A673 (cell line): Measurements from ENCODE around the gene DNMBP. TPM values are rescaled to one million over a fixed set of nuclear protein-coding genes. Genes with fewer than 3 reads are reported as not detected.
A peak's percentile ranks its signal among the peaks of the same experiment; 100 is the strongest.
"Not testable (repeated sequence)": the region's sequence is repeated elsewhere in the genome, so short reads cannot be mapped to it uniquely, and the experiment has no call there.

ENCODE experiments used
- BruUV-seq: library from RNA; stranded (reverse); fragments of 400-500 nt; replicated peaks from 2 replicates; lab custom pipeline; 2021; lab: Mats Ljungman, UMichigan
- CTCF ChIA-PET: fragments of 300-600 bp; sonication (Branson Sonifier 250); formaldehyde crosslinking; loops from one replicate; lab custom pipeline; 2022; ENCODE audit warnings: antibody characterized with exemption; lab: Charles Lee
- POLR2A ChIA-PET: fragments of 300-600 bp; sonication (Branson Sonifier 250); formaldehyde crosslinking; loops from one replicate; lab custom pipeline; 2022; ENCODE audit warnings: antibody characterized with exemption; ENCODE audit not compliant: low non-redundant PET; lab: Charles Lee
- DNase-seq: peaks from one replicate; pipeline ENCODE4 v3.0.0-alpha.2; 2015; ENCODE audit warnings: low spot score
- H3K27ac ChIP-seq: fragments of 200-600 bp; sonication (generic); 2 replicates; pipeline ENCODE4 v1.5.1; 2016; ENCODE audit warnings: mixed run types, low read depth, mild to moderate bottlenecking, mixed read lengths, antibody characterized with exemption, low read length; ENCODE audit not compliant: poor library complexity, severe bottlenecking
- H3K27me3 ChIP-seq: fragments of 200-600 bp; sonication (generic); replicated peaks from 2 replicates; pipeline ENCODE4 v1.6.1; 2017; ENCODE audit warnings: mixed run types, low read depth, mild to moderate bottlenecking, mixed read lengths, antibody characterized with exemption, low read length; ENCODE audit not compliant: insufficient read depth, poor library complexity
- H3K36me3 ChIP-seq: fragments of 200-600 bp; sonication (generic); 2 replicates; pipeline ENCODE4 v1.6.1; 2016; ENCODE audit warnings: mixed run types, mild to moderate bottlenecking, mixed read lengths, antibody characterized with exemption, low read length; ENCODE audit not compliant: insufficient read depth, poor library complexity, severe bottlenecking
- H3K4me1 ChIP-seq: fragments of 200-600 bp; sonication (generic); 2 replicates; pipeline ENCODE4 v1.6.1; 2017; ENCODE audit warnings: mixed run types, mild to moderate bottlenecking, mixed read lengths, antibody characterized with exemption, low read length; ENCODE audit not compliant: insufficient read depth, poor library complexity, severe bottlenecking
- H3K4me3 ChIP-seq: fragments of 200-600 bp; sonication (generic); 2 replicates; pipeline ENCODE4 v1.5.1; 2016; ENCODE audit warnings: low read depth, mixed run types, mild to moderate bottlenecking, mixed read lengths, low read length; ENCODE audit not compliant: poor library complexity, severe bottlenecking
- H3K9me3 ChIP-seq: fragments of 200-600 bp; sonication (generic); 2 replicates; pipeline ENCODE4 v1.6.1; 2016; ENCODE audit warnings: mixed run types, low read depth, mild to moderate bottlenecking, mixed read lengths, antibody characterized with exemption, low read length; ENCODE audit not compliant: poor library complexity, severe bottlenecking
- EZH2 ChIP-seq: fragments of 200-600 bp; sonication (generic); IDR thresholded peaks from 2 replicates; pipeline ENCODE4 v1.6.1; 2017; ENCODE audit warnings: borderline replicate concordance, low read depth, mild to moderate bottlenecking, mixed read lengths, antibody characterized with exemption, low read length; ENCODE audit not compliant: poor library complexity, severe bottlenecking
- intact Hi-C: fragments of 100-400 bp; cut with micrococcal nuclease; formaldehyde crosslinking; loops from one replicate; pipeline ENCODE4 v1.10.0; 2022; ENCODE audit not compliant: unreplicated experiment
- total RNA-seq: library from RNA; stranded (reverse); gene quantifications from 2 replicates; pipeline ENCODE4 v1.2.3, GENCODE V29; 2021
- TF ChIP-seq, protein P1 (sequence below): fragments of 300-800, 200-600 bp; sonication (generic); conservative IDR thresholded peaks from 2 replicates; pipeline ENCODE4 v1.5.1; 2017; ENCODE audit warnings: low read depth, mild to moderate bottlenecking, antibody characterized with exemption, low read length, moderate library complexity, mixed read lengths

DNMBP gene
- total RNA-seq, 1 experiment from 2014 or later = 28.0 TPM

DNA sequence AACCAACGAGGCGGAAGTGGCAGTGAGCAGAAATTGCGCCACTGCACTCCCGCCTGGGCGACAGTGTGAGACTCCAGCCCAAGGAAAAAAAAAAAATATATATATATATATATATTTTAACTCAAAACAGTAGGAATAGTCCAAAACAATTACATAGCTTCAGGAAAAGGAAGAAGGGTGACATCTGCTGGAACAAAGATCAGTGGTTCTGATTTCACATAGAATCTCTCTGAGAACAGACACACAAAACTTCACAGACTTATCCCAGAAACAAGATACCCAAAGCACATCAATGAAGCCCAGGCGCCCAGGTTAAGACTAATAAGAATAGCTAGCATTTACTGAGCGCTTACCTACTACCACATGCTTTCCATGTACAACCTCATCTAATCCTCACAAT, 45.0 kb downstream of the DNMBP start:
- POLR2A ChIA-PET = interaction anchor here (0.6 kb wide), 1 partner anchor 14 kb away, joined by 4 read pairs; no protein-coding TSS in a partner anchor
- no peaks in the 10 kb centered on the region for H3K9me3 ChIP-seq
- H3K27ac ChIP-seq = no peak overlapping the region
- DNase-seq = peak; percentile 50
- H3K27me3 ChIP-seq = no peaks in the 10 kb centered on the region
- H3K4me3 ChIP-seq = no peak overlapping the region
- CTCF ChIA-PET = interaction anchor here (0.6 to 1.2 kb wide), 6 partner anchors 43 to 119 kb away, joined by 3 to 6 read pairs (median 4); no protein-coding TSS in a partner anchor
- peaks cover 7% of the 10 kb centered on the region for H3K36me3 ChIP-seq
- BruUV-seq = no TSS peak
- intact Hi-C loops = loop anchor here (10.0 kb wide), 1 partner anchor 120 kb away; no protein-coding TSS in a partner anchor
- TF ChIP-seq, protein P1, sequence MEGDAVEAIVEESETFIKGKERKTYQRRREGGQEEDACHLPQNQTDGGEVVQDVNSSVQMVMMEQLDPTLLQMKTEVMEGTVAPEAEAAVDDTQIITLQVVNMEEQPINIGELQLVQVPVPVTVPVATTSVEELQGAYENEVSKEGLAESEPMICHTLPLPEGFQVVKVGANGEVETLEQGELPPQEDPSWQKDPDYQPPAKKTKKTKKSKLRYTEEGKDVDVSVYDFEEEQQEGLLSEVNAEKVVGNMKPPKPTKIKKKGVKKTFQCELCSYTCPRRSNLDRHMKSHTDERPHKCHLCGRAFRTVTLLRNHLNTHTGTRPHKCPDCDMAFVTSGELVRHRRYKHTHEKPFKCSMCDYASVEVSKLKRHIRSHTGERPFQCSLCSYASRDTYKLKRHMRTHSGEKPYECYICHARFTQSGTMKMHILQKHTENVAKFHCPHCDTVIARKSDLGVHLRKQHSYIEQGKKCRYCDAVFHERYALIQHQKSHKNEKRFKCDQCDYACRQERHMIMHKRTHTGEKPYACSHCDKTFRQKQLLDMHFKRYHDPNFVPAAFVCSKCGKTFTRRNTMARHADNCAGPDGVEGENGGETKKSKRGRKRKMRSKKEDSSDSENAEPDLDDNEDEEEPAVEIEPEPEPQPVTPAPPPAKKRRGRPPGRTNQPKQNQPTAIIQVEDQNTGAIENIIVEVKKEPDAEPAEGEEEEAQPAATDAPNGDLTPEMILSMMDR = peak; percentile 42; the same call in 1 of the 2 replicates
- no peak for TF ChIP-seq EZH2
- peaks cover 10% of the 10 kb centered on the region for H3K4me1 ChIP-seq

DNA sequence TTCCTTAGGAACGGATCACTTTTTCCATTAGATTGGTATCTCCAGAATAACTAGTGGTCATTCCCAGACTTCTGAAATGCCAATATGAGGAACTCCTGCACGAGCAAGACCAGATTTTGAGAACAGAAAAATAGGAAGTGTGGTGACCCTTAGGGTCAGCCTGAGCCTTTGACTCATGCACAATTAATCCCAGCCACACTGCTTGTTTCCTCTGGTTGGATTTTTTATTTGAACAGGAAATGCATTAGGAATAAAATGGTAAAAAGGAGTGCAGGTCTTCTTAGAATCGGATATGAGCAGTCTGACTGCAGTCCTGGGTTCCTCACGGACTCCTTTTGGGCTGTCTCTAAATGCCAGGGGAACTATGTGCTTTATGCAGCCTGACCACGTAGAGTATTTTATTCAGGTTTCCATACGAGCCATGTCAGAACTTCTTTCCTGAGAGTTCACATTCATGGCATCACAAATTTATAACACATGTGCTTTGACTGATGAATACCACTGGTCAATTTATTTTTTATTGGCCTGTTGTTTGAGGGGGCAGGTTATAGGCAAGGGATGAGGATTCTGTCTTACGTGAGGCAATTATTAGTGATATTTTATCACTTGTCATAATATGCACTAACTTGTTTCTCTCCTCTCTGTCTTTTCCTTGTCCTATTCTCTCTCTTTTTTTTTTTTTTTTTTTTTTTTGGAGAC, 46.1 kb downstream of the DNMBP start:
- H3K36me3 ChIP-seq, POLR2A ChIA-PET, H3K9me3 ChIP-seq, BruUV-seq, CTCF ChIA-PET, H3K27me3 ChIP-seq, H3K4me3 ChIP-seq: not testable (repeated sequence)
- peak overlapping the region; percentile 33 for H3K27ac ChIP-seq
- DNase-seq = peak; percentile 32
- intact Hi-C loops = loop anchor here (10.0 kb wide), 1 partner anchor 119 kb away; no protein-coding TSS in a partner anchor
- H3K4me1 ChIP-seq = peaks cover 10% of the 10 kb centered on the region

DNA sequence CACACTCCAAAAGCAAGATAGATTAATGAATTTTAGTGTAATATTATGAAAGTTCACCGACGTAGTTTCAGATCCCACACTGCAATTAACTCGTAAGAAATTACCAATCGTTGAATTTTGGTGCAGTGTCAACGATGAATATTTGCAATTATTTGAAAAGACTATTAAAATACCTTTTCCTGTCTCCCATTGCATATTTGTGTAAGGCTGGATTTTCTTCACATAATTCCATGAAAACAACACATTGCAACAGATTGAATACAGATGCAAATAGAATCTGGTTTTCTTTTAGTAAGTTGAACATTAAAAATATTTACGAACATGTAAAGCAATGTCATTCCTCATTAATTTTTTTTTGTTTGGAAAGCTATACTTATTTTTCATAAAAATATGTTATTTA, 50.9 kb downstream of the DNMBP start:
- no peaks in the 10 kb centered on the region for H3K27me3 ChIP-seq
- CTCF ChIA-PET = no interaction called here
- POLR2A ChIA-PET = no interaction called here
- no peak for TF ChIP-seq EZH2
- TF ChIP-seq, protein P1 = no peak
- no peaks in the 10 kb centered on the region for H3K9me3 ChIP-seq
- no TSS peak for BruUV-seq
- H3K4me3 ChIP-seq = no peak overlapping the region
- DNase-seq = no peak
- peaks cover 15% of the 10 kb centered on the region for H3K36me3 ChIP-seq
- H3K27ac ChIP-seq = no peak overlapping the region
- peaks cover 2% of the 10 kb centered on the region for H3K4me1 ChIP-seq
- intact Hi-C loops = no loop called here

DNA sequence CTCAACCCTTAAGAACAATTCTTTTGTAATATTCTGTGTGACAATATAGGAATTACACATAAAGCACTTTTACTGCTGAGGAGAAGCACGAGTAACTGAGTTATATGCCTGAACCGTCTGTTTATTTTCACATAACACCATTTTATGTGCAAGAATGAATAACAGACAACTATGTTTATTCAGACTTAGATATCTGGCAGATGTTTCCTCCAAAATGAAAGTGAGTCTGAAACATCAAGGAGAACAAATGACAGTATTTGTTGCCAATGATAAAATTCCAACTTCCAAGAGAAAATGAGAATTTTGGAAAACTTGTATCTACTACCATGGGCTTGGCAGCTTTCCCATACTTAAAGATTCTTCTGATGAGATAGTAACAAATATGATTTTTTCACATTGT, 51.4 kb downstream of the DNMBP start:
- Histone ChIP-seq H3K4me3 (no peak overlapping the region), H3K27me3 (no peaks in the 10 kb centered on the region), H3K36me3 (peaks cover 15% of the 10 kb centered on the region), H3K27ac (no peak overlapping the region), H3K4me1 (no peaks in the 10 kb centered on the region), H3K9me3 (no peaks in the 10 kb centered on the region)
- POLR2A ChIA-PET = no interaction called here
- TF ChIP-seq, protein P1 = no peak
- no peak for TF ChIP-seq EZH2
- CTCF ChIA-PET = no interaction called here
- intact Hi-C loops = no loop called here
- DNase-seq = no peak
- BruUV-seq = no TSS peak

DNA sequence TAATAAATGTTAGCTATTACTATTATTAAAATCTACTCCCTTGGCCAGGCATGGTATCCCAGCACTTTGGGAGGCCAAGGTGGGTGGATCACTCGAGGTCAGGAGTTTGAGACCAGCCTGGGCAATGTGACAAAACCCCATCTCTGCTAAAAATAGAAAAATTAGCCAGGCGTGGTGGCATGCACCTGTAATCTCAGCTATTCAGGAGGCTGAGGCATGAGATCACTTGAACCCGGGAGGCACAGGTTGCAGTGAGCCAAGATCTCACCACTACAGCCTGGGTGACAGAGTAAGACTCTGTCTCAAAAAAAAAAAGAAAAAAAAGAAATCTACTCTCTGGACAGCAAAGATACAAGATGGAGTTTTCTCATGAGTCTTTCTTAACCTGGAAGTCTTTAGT, 56.2 kb downstream of the DNMBP start:
- DNase-seq, BruUV-seq, H3K9me3 ChIP-seq, H3K4me1 ChIP-seq, intact Hi-C loops, H3K4me3 ChIP-seq, H3K27me3 ChIP-seq, H3K27ac ChIP-seq: not testable (repeated sequence)
- peaks cover 18% of the 10 kb centered on the region for H3K36me3 ChIP-seq
- POLR2A ChIA-PET = interaction anchor here (0.7 kb wide), 1 partner anchor 15 kb away, joined by 3 read pairs; no protein-coding TSS in a partner anchor
- CTCF ChIA-PET = interaction anchor here (0.7 kb wide), 1 partner anchor 92 kb away, joined by 3 read pairs; no protein-coding TSS in a partner anchor
